Muscle of arm (tissue), 12 donors: ENCODE data around the gene TRA2A. TPM values are rescaled to one million over a fixed set of nuclear protein-coding genes. Genes with fewer than 3 reads are reported as not detected.
A peak's percentile ranks its signal among the peaks of the same experiment; 100 is the strongest.

Experiments
- DNase-seq: peaks from one replicate; pipeline ENCODE4 v3.0.0-alpha.2; 2013
- polyA plus RNA-seq, 12 donors: library from polyadenylated mRNA; unstranded; fragments of 120-200 nt; gene quantifications; one replicate each; pipeline ENCODE4 v1.2.1, GENCODE V29; 2013; ENCODE audit not compliant: insufficient read length in 12 of 12

Gene TRA2A
- polyA plus RNA-seq, 12 donors, result 94.1 to 11,132 (median 133) TPM

DNA sequence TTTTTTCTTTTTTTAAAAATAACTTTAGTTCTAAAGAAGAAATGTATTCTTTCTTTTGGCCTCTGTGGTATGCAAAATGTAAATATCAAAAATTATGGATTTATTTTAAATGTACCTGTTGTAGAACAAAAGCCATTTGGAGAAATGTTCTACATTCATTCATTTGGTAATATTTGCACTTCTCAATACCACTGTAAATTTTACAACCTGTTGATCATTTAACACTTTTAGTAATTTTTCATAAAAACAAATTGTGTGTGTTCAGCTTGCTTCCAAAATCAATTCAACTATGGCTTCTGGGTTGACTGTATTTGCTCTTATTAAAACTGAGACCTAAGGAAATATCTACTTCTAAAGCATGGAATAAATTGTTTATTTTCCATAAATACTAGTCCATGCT, 59.2 kb downstream of the TRA2A start:
- no peak for DNase-seq

DNA sequence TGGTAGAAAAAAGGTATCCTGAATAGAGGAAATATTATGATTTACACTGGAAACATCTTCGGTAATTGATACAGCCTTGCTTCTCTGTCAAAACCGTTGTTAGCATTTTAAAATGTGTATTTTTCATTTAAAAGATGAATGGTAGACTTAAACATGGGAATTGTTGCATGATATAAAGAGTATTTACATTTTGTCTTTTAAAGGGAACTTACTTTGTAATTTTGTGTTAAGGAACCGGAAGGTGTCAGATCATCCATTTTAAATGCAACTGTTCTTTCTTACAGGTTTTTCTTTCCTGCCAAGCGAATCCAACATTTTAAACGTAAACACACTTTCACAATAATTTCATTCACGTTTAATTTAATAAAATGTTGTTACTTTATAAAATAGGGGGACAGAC, 59.7 kb downstream of the TRA2A start:
- DNase-seq, result no peak

DNA sequence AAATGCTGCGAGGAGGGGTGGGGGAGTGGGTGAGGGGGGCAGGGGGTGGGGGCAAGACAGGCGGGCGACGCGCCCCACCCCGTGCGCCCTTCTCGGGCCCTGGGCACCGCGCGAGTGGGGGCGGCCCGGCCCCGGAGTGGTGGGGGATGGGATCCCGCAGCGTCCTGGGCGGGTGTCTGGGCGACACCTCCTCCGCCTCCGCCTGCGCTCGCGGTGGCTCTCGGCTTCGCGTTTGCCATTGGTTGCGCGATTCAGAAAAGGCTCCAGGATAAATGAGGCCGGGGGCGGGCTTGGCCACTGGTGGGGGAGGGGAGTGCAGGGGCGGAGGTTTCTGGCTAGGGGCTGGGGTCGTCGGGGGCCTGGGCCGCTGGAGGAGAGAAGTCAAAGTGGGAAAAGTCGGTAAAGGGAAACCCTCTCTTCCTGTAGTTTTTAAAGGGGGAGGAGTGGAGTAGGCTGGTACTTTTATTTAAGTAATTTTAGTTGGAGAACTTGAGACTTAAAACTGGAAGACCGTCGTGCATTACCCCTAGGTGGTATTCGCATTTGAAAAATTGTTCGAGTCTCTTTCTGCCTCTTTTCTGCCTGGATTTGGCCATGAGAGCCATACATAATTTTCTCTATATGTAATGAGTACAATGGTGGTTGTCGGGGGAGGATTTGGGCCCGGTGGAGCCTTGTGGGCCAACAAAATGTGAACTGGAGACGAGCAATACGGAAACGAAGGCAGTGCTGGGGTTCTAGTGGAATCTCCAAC, 60.5 kb downstream of the TRA2A start:
- DNase-seq, result peak; percentile 86

DNA sequence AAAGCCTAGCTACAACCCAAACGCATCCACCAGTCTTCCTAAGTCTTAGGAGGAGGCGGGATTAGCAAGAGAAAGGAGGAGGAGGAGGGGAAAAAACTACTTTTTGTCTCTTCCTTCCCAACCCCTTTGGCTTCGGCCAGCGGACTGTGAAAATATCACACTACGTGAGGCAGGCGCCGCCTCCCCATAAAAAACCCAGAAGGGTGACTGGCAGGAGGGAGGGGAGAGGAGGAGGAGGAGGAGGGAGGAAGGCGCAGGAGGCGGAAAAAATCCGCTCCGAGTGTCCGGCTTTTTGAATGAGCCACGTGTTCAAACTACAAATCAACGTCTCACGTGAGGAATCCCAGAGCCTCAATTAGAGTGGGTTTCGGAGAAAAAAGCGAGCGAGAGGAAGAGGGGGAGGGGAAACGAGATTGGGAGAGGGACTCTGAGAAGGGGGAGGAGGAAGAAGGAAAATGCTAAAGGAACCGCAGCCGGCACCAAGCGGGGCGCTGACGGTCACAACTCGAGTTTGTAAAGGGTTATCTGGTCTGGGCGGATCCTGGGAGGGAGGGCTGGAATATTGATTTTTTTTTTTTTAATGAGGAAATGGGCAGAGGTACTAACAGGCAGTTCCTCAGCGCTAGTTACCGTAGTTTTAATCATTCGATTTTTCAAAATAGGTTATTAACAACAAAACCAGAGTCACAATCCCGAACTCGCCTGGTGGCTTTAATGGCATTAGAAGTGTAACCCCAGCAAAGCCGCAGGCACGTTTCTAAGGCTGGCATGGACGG, 61.3 kb downstream of the TRA2A start, which contains the start of gene IGF2BP3:
TSS of gene IGF2BP3 (minus strand) at position 162 of the 776 bp plus-strand sequence. CDS start 381 bp downstream, outside the sequence.
- peak; percentile 95 for DNase-seq

DNA sequence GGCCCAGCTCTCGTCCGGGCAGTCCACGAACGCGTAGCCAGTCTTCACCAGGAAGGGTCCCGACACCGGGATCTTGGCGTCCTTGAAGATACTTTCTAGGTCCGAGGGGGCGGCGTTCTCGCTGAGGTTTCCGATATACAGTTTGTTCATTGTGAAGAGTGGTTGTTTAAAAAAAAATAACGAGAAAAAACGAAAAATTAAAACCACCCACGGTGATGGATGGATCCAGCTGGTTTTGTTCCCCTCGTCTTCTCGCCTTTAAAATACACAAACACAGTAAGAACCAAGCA, 61.9 kb downstream of the TRA2A start:
- DNase-seq, result no peak

DNA sequence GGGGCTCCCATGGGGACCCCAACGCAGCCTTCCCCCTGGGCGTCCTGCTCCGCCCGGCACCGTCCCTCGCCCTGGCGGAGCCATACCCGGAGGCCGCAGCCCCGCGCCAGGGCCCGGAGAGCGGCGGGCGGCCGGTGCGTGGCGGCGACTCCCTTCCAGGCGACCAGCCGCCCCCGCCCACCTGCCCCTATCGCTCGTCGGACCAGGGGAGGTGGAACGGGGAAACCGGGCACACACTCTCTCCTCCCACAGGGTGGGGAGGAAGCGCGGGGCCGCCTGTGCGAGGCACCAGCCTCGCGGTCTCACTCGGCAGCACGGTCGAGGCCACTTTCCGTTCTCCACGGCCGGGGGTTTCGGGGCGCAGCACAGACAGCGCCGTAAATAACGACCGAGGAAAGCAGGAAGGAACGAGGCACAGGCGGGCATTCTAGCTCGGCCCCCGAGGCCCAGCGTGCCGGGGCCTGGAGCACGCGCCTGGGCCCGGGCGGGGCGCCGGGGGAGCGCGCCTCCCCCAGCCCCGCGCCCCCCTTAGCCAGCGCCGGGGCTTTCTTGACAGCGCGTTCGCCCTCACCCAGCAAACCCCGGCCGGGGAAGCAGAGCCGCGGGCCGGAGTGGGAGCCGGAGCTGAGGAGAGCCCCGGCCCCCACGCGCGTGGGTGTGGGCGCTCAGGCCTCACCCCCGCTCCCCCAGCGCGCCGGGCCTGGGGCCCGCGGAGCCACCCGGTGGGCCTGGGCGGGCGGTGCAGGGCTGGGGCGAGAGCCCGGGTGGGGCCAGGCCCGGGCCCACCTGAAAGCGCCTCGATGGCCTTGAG, 62.4 kb downstream of the TRA2A start:
- no peak for DNase-seq

DNA sequence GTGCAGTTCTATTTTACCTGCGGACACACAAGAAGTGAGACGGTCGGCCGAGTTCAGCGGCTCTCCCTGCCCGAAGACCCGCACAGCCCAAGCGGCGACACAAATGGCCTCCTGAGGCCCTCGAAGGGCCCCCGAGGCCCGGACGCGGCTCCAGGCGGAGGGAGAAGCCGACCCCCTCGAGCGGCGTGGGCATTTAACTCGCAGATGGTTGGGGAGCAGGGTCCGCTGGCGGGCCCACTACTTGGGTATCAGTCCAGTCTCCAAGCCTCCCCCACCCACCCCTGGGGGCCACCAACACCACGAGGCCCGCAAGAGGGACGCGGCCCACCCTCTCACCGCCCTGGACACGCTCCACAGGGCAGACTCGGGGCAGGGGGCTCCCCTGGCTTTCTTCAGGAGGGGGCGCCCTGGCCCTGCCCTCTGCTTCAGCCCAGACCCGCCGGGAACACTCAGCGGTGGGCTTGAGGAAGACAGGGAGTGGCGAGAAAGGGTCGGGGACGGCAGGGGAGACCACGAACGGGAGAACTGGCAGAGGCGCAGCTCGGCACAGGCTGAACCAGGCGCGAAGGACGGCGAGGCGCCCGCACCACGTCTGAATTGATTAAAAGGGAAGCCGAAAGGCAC, 63.1 kb downstream of the TRA2A start:
- no peak for DNase-seq

DNA sequence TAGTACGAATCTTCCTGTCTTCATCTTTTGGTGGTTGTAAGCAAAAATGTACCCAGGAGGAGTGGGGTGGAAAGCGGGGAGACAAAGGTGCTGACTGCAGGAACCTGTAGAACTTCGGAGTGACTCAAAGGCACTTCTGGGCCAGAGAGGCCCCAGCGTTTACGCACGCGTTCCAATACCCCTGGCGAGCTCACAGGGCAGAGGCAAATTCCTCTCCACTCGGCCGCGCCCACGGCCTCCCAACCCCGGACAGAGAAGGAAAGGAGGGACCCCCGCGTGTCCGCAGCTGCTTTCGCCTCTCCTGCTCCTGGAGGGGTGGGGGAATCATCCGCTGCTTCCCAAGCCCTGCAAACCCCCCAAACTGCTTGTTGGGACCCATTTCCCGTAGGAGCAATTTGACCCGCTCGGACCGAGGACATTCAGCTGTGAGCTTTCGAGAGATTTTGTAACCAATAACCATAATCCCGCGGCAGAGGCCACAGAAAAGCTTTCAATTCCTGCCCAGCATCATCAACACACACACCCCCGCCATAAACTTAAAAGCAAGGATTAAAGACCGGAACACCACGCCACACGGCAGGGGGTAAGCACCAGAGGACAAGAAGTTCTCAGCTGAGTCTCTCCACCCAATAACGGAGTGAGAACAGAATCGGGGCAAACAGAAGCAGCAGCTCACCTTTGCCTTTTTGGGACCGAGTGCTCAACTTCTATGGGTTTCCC, 63.8 kb downstream of the TRA2A start:
- DNase-seq, result no peak

DNA sequence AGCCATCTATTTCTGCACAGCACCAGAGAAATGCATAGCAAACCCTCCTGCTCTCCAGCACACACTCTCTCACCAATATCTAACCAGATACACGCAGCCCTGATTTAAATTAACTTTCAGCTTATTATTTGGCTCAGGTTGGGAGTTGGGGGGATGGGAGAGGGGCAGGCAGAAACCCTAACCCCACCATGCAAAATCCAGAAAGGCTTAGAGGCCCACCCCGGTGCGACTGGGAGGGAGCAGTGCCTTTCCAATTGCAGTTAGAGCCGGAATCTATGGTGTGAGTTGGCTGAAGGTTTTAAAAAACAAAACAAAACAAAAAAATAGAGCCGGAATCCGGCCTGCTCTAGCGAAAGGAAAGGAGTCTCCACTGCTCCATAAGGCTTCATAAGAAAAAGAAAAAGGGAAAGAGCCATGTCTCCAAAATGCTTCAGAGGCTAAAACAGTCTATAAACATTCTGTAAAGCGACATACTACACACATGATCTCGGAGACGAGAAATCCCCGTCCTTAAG, 64.4 kb downstream of the TRA2A start:
- no peak for DNase-seq

DNA sequence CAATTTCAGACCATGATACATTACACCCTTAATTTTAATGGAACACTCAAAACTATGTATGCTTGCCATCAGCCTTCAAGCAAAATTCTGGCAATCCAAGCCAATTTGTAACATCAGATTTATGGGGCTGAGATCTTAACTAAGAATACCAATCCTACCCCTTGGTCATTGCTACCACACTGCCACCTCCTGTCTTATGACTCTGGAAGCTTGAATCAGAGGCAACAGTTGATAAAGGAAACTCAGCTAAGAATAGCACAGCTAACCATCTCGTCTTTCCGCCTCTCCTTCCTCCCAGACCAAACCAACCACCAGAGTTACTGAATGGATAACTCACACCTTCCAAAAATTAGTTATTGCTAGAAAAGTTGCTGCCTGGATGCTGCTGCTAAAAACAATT, 68.9 kb downstream of the TRA2A start:
- DNase-seq, result peak; percentile 23

DNA sequence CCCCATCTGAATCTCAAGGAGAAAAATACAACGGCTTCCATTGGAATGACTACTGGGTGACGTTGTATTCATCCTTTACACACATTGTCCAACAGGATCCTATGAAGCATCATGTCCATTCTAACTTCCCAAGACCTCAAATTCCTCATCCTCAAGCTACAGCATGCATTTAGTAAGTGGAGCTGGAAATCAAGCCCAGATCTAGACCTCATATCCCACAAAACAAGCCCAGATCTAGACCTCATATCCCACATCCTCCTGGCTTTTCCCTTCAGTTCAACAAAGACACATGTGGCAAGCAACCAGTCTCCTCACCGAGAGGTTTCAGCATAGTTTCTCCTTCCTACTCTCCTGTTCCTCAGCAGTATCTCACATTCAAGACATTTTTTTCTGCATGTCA, 73.7 kb downstream of the TRA2A start:
- DNase-seq, result no peak

DNA sequence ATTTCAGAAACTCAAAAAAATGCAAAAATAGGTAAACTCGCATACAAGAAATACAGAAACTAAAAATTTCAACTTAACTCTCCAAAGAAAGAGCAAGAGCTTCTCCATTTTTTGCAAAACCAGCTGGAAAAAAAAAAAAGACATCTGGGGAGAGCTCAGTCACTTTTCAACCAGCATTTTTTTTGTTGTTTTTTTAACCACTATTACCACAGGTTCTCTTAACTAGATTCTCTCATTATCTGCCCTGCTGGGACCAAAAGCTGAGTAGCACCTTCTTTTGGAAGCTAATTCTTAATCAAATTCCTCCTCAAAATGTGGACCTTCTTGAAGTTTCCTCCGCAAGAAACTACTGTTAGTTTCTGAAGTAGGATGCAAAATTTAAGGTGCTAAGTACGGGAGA, 75.7 kb downstream of the TRA2A start:
- no peak for DNase-seq

DNA sequence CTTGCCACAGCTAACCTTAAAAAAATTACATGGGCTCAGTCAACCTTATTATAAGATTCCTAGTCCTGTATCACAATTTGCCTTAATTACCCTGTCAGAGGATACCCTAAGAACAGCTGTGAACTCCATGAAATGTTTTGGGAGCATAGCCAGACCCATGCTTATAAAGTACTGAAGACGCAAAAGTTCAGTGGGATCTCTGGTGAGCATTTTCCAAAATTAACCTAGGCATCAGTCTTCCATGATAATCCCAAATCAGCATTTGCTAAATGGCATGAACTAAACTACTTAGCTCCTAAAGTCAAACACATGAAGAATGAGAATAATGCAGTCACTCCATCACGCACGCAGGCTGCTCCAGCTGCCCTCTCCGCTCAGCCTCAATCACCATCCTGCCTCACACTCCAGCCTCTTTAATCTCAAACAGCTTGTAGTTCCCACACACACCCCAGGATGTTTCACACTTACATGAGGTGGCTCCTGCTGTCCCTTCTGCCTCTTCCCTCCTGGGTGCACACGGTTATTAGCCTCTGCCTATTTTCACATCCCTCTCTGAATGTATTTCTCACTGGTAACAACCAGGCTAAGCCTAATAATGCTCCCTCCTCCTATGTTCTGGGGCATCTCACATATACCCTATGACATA, 76.8 kb downstream of the TRA2A start:
- no peak for DNase-seq

Other genes with a start within 250 kb of the TRA2A start
- gene MALSU1, start 232.6 kb downstream of the TRA2A start, polyA plus RNA-seq, result 100 to 1,000 TPM in 2 of 12 donors, 10 to 100 TPM in 9, not detected in 1; 46.6 to 102 (median 77.6) TPM
- gene IGF2BP3, start 61.5 kb downstream of the TRA2A start, polyA plus RNA-seq, result 10 to 100 TPM in 11 of 12 donors, not detected in 1; 22.1 to 57.4 (median 34.1) TPM
- 10 to 100 TPM in 1 of 12 donors, 1 to 10 TPM in 10, not detected in 1; 6.3 to 24.0 (median 8.4) TPM for gene CCDC126, start 65.4 kb upstream of the TRA2A start, polyA plus RNA-seq
- 1 to 10 TPM in 10 of 12 donors, not detected in 2; 1.8 to 5.9 (median 3.4) TPM for gene FAM221A, start 148.2 kb upstream of the TRA2A start, polyA plus RNA-seq
- gene STK31, start 178.2 kb upstream of the TRA2A start, polyA plus RNA-seq, result 1 to 10 TPM in 5 of 12 donors, under 1 TPM in 5, not detected in 2; 0.53 to 1.9 (median 1.0) TPM